Activated CD4-positive, alpha-beta T cell treated with anti-CD3 and anti-CD28 coated beads, Interleukin-2, amount 50 U/mL, for 16 hours (primary cell): ENCODE measurements around the gene TP63.
"Not testable (repeated sequence)": the region's sequence is repeated elsewhere in the genome, so short reads cannot be mapped to it uniquely, and the experiment has no call there.

ENCODE experiments used
- DNase-seq: peaks from one replicate; pipeline ENCODE4 v3.0.0-alpha.2; 2020

TP63 gene

DNA sequence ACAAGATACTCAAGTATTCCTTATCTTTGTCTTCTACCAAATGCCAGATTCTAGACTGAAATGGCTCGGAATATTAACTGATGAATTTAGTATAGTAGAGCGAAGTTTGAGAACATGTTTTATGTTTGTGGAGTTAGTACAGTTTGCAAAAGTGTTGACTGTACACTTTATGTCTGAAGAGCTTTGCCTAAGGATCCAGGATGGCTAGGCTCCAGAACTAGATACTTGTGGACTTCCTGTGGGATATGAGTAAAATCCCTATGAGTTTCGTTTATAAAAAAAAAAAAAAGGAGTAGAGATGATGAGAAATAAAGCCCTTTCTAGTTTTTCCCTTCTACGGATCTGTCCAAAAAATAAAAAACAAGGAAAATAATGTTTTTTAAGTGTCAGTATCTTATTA is 96.7 kb downstream of the TP63 start:
- DNase-seq: no peak

GRCh38 chr3:189728915-189729314 is 97.7 kb downstream of the TP63 start:
- DNase-seq: no peak

DNA sequence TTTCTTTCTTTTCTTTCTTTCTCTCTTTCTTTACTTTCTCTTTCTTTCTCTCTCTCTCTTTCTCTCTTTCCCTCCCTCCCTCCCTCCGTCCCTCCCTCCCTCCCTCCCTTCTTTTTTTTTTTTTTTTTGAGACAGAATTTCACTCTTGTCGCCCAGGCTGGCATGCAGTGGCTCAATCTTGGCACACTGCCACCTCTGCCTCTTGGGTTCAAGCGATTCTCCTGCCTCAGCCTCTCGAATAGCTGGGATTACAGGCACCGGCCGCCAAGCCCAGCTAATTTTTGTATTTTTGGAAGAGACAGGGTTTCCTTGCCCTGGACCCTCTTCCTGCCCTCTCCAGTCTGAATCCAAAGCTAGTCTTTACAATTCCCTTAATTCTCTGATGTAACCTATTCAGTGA is 102.9 kb downstream of the TP63 start:
- DNase-seq: no peak

GRCh38 chr3:189735913-189736312 is 104.7 kb downstream of the TP63 start:
- DNase-seq: no peak

- no peak for DNase-seq
Observed at GRCh38 chr3:189737071-189737470, 105.9 kb downstream of the TP63 start.

- no peak for DNase-seq
Observed at GRCh38 chr3:189737619-189738018, 106.4 kb downstream of the TP63 start.

DNA sequence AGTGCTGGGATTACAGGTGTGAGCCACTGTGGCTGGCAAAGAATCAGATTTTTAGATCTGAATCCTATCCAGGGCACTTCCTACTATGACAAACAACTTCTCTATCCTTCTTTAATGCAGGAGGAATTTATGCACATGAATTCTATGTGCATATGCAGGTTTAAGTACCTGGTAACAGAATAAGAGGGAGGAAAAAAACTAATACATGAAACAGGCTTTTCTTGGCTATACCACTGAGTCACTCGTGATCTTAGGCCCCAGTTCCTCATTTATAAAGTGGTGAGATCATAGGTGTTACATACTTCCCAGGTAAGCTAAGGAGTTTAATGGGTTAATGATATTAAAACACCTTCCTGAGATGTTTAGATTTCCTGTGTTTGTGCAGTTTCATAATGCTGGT is 108.2 kb downstream of the TP63 start:
- DNase-seq: no peak

- no peak for DNase-seq
Observed at GRCh38 chr3:189740156-189740555, 109.0 kb downstream of the TP63 start.

- no peak for DNase-seq
Observed at GRCh38 chr3:189744235-189744634, 113.0 kb downstream of the TP63 start.

GRCh38 chr3:189745622-189746021 is 114.4 kb downstream of the TP63 start:
- no peak for DNase-seq

GRCh38 chr3:189748046-189748445 is 116.9 kb downstream of the TP63 start:
- no peak for DNase-seq

GRCh38 chr3:189750972-189751371 is 119.8 kb downstream of the TP63 start:
- DNase-seq: not testable (repeated sequence)

- DNase-seq: no peak
Observed at GRCh38 chr3:189754356-189754755, 123.2 kb downstream of the TP63 start.

DNA sequence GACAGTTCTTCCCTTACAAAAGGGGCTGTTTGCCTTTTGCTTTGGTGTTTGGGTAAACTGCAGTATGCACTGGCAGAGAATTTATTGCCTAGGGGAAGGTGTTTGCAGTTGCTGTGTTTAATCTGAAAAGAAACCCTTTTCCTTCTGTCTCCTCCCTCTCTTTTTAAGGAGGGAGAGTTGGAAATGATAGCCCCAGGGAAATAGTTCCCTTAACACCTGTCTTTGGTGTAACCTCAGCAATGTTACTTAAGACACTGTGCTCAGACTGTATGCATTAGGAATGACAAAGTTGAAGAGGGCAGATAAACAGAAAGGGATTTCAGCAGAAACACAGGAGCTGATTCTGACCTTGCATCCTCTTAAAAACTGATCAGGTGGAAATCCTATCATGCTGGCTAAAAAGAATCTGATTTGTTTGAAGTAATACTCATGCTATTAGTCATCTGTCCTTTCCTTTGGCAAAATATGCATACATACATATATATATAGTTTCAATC is 125.4 kb downstream of the TP63 start:
- no peak for DNase-seq

DNA sequence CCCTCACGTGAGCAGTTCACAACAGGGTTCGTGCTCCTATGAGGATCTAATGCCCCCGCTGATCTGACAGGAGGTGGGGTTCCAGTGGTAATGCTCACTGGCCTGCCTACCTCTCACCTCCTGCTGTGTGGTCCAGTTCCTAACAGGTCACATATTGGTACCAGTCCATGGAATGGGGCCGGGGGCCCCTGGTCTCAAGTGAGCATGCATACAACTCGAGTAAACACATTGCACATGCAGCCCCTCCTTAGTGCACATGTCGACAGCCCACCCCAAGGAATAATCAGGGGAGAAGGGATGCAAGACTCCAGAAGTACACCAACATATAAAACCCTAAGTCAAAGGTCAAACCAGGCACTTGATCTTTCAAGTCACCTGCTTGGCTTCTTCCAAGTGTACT is 127.0 kb downstream of the TP63 start:
- no peak for DNase-seq

- DNase-seq: no peak
Observed at GRCh38 chr3:189766416-189766815, 135.2 kb downstream of the TP63 start.

DNA sequence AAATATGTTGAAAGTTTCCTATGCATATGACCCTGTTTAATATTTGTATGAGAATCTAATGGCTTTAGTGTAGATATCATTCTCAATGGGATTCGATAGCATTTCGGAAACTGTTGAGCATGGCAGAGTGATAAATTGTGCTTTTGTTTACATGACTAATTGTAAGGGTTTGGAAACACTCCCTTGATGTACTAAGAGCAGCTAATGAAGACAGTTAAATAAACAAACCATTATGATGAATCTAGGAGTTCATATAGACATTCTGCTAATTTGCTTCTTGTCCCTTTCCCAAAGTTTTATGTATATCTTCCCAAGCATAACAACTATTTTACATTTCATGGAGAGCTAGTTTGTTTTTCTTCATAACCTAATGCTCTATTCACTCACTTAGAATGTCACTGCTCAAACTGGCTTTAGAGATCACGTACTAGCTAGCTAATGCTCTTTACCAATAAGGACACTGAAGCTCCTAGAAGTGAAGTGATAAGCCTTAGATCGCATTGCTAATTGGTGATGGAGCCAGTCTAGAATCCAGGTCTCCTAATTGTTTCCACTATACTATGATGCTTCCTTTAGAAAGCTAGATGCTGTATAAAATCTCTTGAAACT is 140.8 kb downstream of the TP63 start:
- DNase-seq: no peak

DNA sequence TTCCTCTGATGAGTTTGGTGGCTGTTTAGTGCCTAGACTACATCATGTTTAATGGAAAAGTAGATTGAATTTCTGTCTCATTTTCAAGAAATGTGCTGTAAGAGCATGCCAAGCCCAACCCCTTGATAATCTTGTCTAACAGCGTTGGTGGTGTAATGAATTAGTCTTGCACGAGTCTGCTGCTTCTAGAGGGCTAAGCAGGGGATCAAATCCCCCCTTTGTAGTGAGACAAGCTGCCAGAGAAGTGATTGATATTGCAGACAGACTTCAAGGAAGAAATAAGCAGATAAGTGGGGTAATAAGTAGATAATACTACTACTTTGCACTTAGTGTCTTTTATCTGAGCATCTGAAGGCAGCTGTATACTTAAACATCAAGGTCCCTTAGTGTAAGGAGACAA is 141.4 kb downstream of the TP63 start:
- no peak for DNase-seq

- DNase-seq: no peak
Observed at GRCh38 chr3:189773056-189773455, 141.9 kb downstream of the TP63 start.

DNA sequence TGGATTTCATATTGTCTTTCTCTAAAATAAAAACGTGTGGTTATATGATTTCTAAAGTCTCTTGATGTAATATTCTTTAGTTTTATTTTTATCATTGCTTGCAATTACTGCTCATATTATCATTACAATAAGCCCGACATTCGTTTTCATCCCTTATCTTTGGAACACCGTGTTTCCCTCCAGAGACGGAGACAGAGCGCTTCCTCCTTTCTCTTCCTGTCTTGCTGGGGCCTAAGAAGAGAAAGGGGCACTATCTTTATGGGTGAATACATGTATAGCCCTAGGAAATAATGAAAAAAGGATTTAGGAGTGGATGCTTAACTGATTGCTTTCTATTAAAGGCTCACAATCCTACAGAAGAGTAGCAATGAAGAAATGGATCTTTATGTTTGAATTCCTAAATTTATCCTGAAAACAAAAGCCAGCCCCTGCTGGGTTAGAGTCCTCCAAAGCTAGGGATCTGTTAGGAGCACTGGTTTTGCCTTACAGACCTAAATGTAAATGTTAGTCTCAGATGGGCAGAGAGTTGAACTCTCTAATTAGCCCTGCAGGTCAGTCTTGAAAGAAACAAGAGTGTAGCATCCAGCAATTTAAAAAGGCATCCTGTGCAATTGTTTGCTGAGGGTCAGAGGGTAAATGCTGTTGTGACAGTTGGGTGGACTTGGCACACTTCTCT is 145.1 kb downstream of the TP63 start:
- no peak for DNase-seq

GRCh38 chr3:189778340-189778950 is 147.3 kb downstream of the TP63 start:
- no peak for DNase-seq

DNA sequence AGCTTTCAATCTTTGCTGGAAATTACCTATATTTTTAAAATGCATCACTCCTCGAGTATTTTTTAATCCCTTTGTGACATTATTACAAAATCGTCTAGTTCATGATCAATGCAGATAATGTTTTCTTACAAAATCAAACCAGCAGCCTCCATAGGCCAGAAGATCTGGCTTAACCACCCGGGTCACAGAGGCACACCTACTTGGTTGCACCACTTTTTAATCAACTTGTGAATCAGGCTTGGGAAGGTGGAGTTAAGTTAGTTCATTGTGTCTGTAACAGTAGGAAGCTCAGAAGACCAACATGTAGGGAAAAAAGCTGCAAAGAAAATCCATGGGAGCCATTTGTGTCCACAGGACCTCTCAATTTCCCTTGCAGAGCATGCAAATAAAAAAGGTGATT is 148.0 kb downstream of the TP63 start:
- no peak for DNase-seq

- no peak for DNase-seq
Observed at GRCh38 chr3:189780546-189781270, 149.5 kb downstream of the TP63 start.

DNA sequence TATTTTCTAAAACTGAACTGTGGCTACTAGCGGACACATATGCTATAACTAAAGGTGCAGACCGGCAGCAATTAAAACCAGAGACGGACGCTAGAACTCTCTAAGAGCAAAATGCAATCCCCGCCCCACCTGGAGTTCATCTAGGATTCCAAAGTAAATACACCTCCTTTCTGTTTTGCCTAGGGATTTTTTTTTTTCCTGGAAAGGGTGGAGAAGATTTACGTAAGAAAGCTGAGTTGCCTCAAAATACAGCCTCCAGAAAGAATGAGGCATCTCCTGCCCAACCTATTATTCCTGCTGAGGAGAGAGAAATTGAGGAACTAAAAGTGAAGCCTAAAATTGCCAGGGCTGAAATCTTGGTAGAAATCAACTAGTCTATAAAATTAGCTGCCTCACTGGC is 150.2 kb downstream of the TP63 start:
- DNase-seq: no peak
